Progenitor cell of endocrine pancreas (in vitro differentiated cells): ENCODE data around the gene SAAL1. TPM values are rescaled to one million over a fixed set of nuclear protein-coding genes. Genes with fewer than 3 reads are reported as not detected.
A peak's percentile ranks its signal among the peaks of the same experiment; 100 is the strongest.

Source experiments
- DNase-seq: peaks from one replicate; pipeline ENCODE4 v3.0.0; 2021; ENCODE audit warnings: low spot score; ENCODE audit not compliant: unreplicated experiment
- H3K27ac Mint-ChIP-seq: 2 replicates; pipeline ENCODE4 v1.8.0; 2021; ENCODE audit warnings: mild to moderate bottlenecking, moderate library complexity, mixed read lengths
- H3K27me3 Mint-ChIP-seq: 2 replicates; pipeline ENCODE4 v1.8.0; 2021; ENCODE audit warnings: mixed read lengths
- H3K36me3 Mint-ChIP-seq: 2 replicates; pipeline ENCODE4 v1.8.0; 2022; ENCODE audit warnings: mixed read lengths; ENCODE audit not compliant: insufficient read depth
- H3K4me1 Mint-ChIP-seq: 2 replicates; pipeline ENCODE4 v1.8.0; 2021; ENCODE audit warnings: low read depth, mixed read lengths
- H3K4me3 Mint-ChIP-seq: 2 replicates; pipeline ENCODE4 v1.8.0; 2021; ENCODE audit warnings: low read depth, mild to moderate bottlenecking, moderate library complexity, mixed read lengths
- H3K9me3 Mint-ChIP-seq: 2 replicates; pipeline ENCODE4 v1.8.0; 2021; ENCODE audit warnings: low read depth, mixed read lengths
- CTCF ChIP-seq: fragments of 200-600 bp; sonication (generic); IDR thresholded peaks from one replicate; pipeline ENCODE4 v1.5.0; 2021; ENCODE audit warnings: antibody characterized with exemption, mild to moderate bottlenecking; ENCODE audit not compliant: unreplicated experiment
- long read RNA-seq: library from polyadenylated mRNA; unstranded; transcript quantifications from one replicate; pipeline ENCODE4 v2.0.0, GENCODE V29; 2020
- total RNA-seq: library from RNA; stranded (reverse); gene quantifications from 2 replicates; pipeline ENCODE4 v1.2.1, GENCODE V29; 2021

Gene SAAL1
- total RNA-seq = 28.3 and 28.5 TPM in 2 replicates
- long read RNA-seq, transcript SAAL1-202 (12 exons, 1,582 nt) = major isoform, 44 of 89 reads
- long read RNA-seq, transcript SAAL1-201 (12 exons, 1,518 nt) = minor isoform, 13 of 89 reads
- long read RNA-seq, partial matches to known transcripts = 8 of 89 reads
- long read RNA-seq, other reads (novel, unspliced or antisense) = 23 of 89 reads

GRCh38 chr11:18105802-18106574, at the start of gene SAAL1:
Gene SAAL1, minus strand, starts transcription at chr11:18106082. Its CDS starts 41 bp downstream, at chr11:18106041.
- peak within 1 kb of the TSS; percentile 61 for H3K27ac Mint-ChIP-seq

GRCh38 chr11:18151581-18151980, 45.7 kb upstream of the SAAL1 start:
- Mint-ChIP-seq H3K27ac (no peak overlapping the region), H3K4me3 (no peak overlapping the region), H3K27me3 (peaks cover 49% of the 10 kb centered on the region), H3K4me1 (no peaks in the 10 kb centered on the region), H3K36me3 (no peaks in the 10 kb centered on the region), H3K9me3 (no peaks in the 10 kb centered on the region)
- no peak for TF ChIP-seq CTCF
- DNase-seq = no peak

More at GRCh38 chr11:18105802-18106574, at the start of gene SAAL1:
- Mint-ChIP-seq H3K4me1 (peaks cover 6% of the 10 kb centered on the region), H3K4me3 (peak within 1 kb of the TSS; percentile 93), H3K9me3 (no peaks in the 10 kb centered on the region), H3K36me3 (peaks cover 12% of the 10 kb centered on the region), H3K27me3 (peaks cover 19% of the 10 kb centered on the region)
- DNase-seq = peak; percentile 89
- TF ChIP-seq CTCF = peak; percentile 91

- no peak overlapping the region for H3K27ac Mint-ChIP-seq
- DNase-seq = no peak
- H3K27me3 Mint-ChIP-seq = peaks cover 55% of the 10 kb centered on the region
- no peak overlapping the region for H3K4me3 Mint-ChIP-seq
- no peaks in the 10 kb centered on the region for H3K9me3 Mint-ChIP-seq
- no peak for TF ChIP-seq CTCF
- H3K36me3 Mint-ChIP-seq = no peaks in the 10 kb centered on the region
- no peaks in the 10 kb centered on the region for H3K4me1 Mint-ChIP-seq
Observed at GRCh38 chr11:18145837-18146236, 40.0 kb upstream of the SAAL1 start.

GRCh38 chr11:18145025-18145424, 39.1 kb upstream of the SAAL1 start:
- TF ChIP-seq CTCF = peak; percentile 23
- Mint-ChIP-seq H3K4me1 (no peaks in the 10 kb centered on the region), H3K9me3 (no peaks in the 10 kb centered on the region), H3K36me3 (no peaks in the 10 kb centered on the region), H3K27me3 (peaks cover 55% of the 10 kb centered on the region), H3K27ac (no peak overlapping the region), H3K4me3 (no peak overlapping the region)
- no peak for DNase-seq

GRCh38 chr11:18144243-18144642, 38.4 kb upstream of the SAAL1 start:
- Mint-ChIP-seq H3K36me3 (no peaks in the 10 kb centered on the region), H3K4me3 (no peak overlapping the region), H3K4me1 (no peaks in the 10 kb centered on the region), H3K27ac (no peak overlapping the region), H3K27me3 (peaks cover 57% of the 10 kb centered on the region), H3K9me3 (no peaks in the 10 kb centered on the region)
- TF ChIP-seq CTCF = no peak
- DNase-seq = no peak
